ENCODE results near the gene BCAR3. TPM values are rescaled to one million over a fixed set of nuclear protein-coding genes. Genes with fewer than 3 reads are reported as not detected.

The BCAR3 gene
- total and polyA plus RNA-seq, 2 of the 4 experiments (the other 2 are of a cell fraction) = 41.4 to 46.4 TPM

- WGBS, 2 experiments (ENCODE audit: extremely low coverage in 2 of 2, insufficient read length in 1 of 2) = no CpG with 5 or more reads among the region's 2 CpGs
- TF ChIP-seq BHLHE40 (IDR thresholded peaks at IDR 0.05; ENCODE audit: low read depth, low read length) (no peak), RAD21 (IDR thresholded peaks at IDR 0.05; ENCODE audit: low read length) (no peak), FOS (IDR thresholded peaks at IDR 0.05; ENCODE audit: low read depth, low read length) (no peak), RCOR1 (IDR thresholded peaks at IDR 0.05; ENCODE audit: insufficient replicate concordance, low read length) (no peak), CHD1 (IDR thresholded peaks at IDR 0.05; ENCODE audit: low read depth, low read length) (no peak), CEBPB (IDR thresholded peaks at IDR 0.05; ENCODE audit: low read depth, low read length) (no peak), USF2 (IDR thresholded peaks at IDR 0.05; ENCODE audit: low read depth, low read length) (no peak), RFX5 (IDR thresholded peaks at IDR 0.05; ENCODE audit: low read depth, low read length) (no peak), ELK1 (IDR thresholded peaks at IDR 0.05; ENCODE audit: borderline replicate concordance, low read depth, low read length) (no peak)
- H3K4me1 ChIP-seq (ENCODE audit: control insufficient read depth, insufficient read depth, low read length) = peaks cover 13% of the 10 kb centered on the region
Measured at GRCh38 chr1:93576746-93577145, 104.9 kb downstream of the BCAR3 start.

More at GRCh38 chr1:93576746-93577145, 104.9 kb downstream of the BCAR3 start:
- CTCF ChIA-PET = interaction anchor here (1.1 kb wide), 1 partner anchor 12 kb away, joined by 4 read pairs; no protein-coding TSS in a partner anchor
- in situ Hi-C loops (cut with MboI; ENCODE audit: low sequenced_read_pairs) (no loop called here), dilution Hi-C loops (cut with HindIII; ENCODE audit: low sequenced_read_pairs, unreplicated experiment) (no loop called here), intact Hi-C loops (cut with micrococcal nuclease) (no loop called here)
- peaks cover 47% of the 10 kb centered on the region for H3K36me3 ChIP-seq (ENCODE audit: control insufficient read depth, insufficient read depth, low read length)
- no peak overlapping the region for H3K9ac ChIP-seq (ENCODE audit: low read depth, low read length)
- H3K4me3 ChIP-seq (ENCODE audit: insufficient read depth, low read depth, low read length) = no peak overlapping the region
- H3K9me1 ChIP-seq (ENCODE audit: insufficient read depth, low read length) = peaks cover 19% of the 10 kb centered on the region
- no peak overlapping the region for H3K4ac ChIP-seq (ENCODE audit: low read depth, low read length)
- no peak overlapping the region for H3K56ac ChIP-seq (ENCODE audit: extremely low read depth, insufficient read depth, low read length)
- no peak overlapping the region for H3K18ac ChIP-seq (ENCODE audit: low read depth, low read length)
- peaks cover 49 to 78% of the 10 kb centered on the region in 2 experiments for H3K79me1 ChIP-seq (ENCODE audit: low read depth in 1 of 2, low read length in 2 of 2)
- H3K27me3 ChIP-seq (ENCODE audit: control insufficient read depth, insufficient read depth, low read length) = no peaks in the 10 kb centered on the region
- H4K5ac ChIP-seq (ENCODE audit: low read depth, low read length) = no peak overlapping the region
- H3K9me3 ChIP-seq (ENCODE audit: control insufficient read depth, insufficient read depth, low read length) = no peaks in the 10 kb centered on the region
- H2BK15ac ChIP-seq (ENCODE audit: low read depth, low read length) = no peak overlapping the region
- no TSS peak for BruUV-seq (replicated peaks)
- no peak overlapping the region for H3K14ac ChIP-seq (replicated peaks; ENCODE audit: low read depth, low read length)
- H3K23ac ChIP-seq (ENCODE audit: low read depth, low read length) = no peak overlapping the region
- ATAC-seq (ENCODE audit: low read depth) = no peak
- H3K27ac ChIP-seq (ENCODE audit: insufficient read depth, low read length) = no peak overlapping the region
- H4K8ac ChIP-seq (ENCODE audit: low read depth in 2 of 2, low read length in 2 of 2) = no peak overlapping the region
- peaks cover 44% of the 10 kb centered on the region for H4K20me1 ChIP-seq (ENCODE audit: insufficient read depth, low read length)
- H3K4me2 ChIP-seq (ENCODE audit: low read depth, low read length) = no peak overlapping the region
- H2BK20ac ChIP-seq (ENCODE audit: low read depth, low read length) = no peak overlapping the region
- no peak overlapping the region for H2AFZ ChIP-seq (replicated peaks; ENCODE audit: low read length, poor library complexity)
- DNase-seq = no peak
- no peak overlapping the region for H2AK5ac ChIP-seq (ENCODE audit: low read depth, low read length)
- no peak overlapping the region for H2BK5ac ChIP-seq (ENCODE audit: low read depth, low read length, poor library complexity, severe bottlenecking)
- H2BK120ac ChIP-seq (ENCODE audit: low read depth, low read length) = no peak overlapping the region
- no peak overlapping the region for H2AK9ac ChIP-seq (replicated peaks; ENCODE audit: low read depth, low read length, poor library complexity)
- POLR2A ChIA-PET (ENCODE audit: unreplicated experiment) = interaction anchor here (0.5 kb wide), 1 partner anchor 85 kb away, joined by 14 read pairs; no protein-coding TSS in a partner anchor
- no peak overlapping the region for H4K91ac ChIP-seq (ENCODE audit: insufficient read depth, low read depth, low read length)

All from IMR-90 (cell line).